ENCODE measurements around the gene TAF4B. TPM values are rescaled to one million over a fixed set of nuclear protein-coding genes. Genes with fewer than 3 reads are reported as not detected.

Gene TAF4B
- total and polyA plus RNA-seq, 10 of the 15 experiments (the other 5 are each of a cell fraction or from before 2014, with no cell fraction given): 2.3 to 15.0 (median 12.2) TPM

DNA sequence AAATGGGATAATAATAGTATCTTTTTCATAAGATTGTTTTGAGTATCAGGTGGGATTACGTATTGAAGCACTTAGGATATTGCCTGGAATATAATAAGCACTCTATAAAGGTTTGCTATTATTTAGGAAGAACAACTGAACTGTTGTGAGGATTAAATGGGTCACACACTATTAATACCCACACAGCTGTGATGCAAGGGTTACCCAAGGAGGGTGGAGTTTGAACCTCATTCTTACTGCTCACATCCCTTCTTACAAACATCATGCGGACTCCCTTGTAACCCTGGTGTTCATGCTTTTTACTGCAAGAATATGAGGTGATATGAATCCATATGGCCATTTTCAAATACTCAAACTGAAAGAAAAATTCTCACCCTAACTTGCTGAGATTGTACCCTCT lies 208.6 kb downstream of the TAF4B start (continued):
- TF ChIP-seq ATF7 (IDR thresholded peaks at IDR 0.05; ENCODE audit: low read depth) (no peak), RAD51 (IDR thresholded peaks at IDR 0.05) (no peak)

GRCh38 chr18:26435415-26436095 lies 209.3 kb downstream of the TAF4B start:
- Histone ChIP-seq H3K4me3 (no peak overlapping the region), H3K9ac (ENCODE audit: control insufficient read depth, insufficient read depth, low read length) (no peak overlapping the region), H3K4me1 (ENCODE audit: control insufficient read depth, insufficient read depth, low read length) (peaks cover 13% of the 10 kb centered on the region), H3K27me3 (replicated peaks in 1 of 2; ENCODE audit: control insufficient read depth in 2 of 2, insufficient read depth in 2 of 2, low read length in 1 of 2) (no peaks in the 10 kb centered on the region), H3K36me3 (ENCODE audit: control insufficient read depth in 2 of 2, insufficient read depth in 2 of 2, low read length in 1 of 2) (no peaks in the 10 kb centered on the region), H3K4me2 (ENCODE audit: control insufficient read depth, insufficient read depth) (no peak overlapping the region), H3K79me2 (ENCODE audit: control insufficient read depth, insufficient read depth, low read length) (no peaks in the 10 kb centered on the region), H3K9me3 (replicated peaks; ENCODE audit: control insufficient read depth, insufficient read depth, low read length) (no peaks in the 10 kb centered on the region), H4K20me1 (ENCODE audit: control insufficient read depth, insufficient read depth) (no peaks in the 10 kb centered on the region), H2AFZ (ENCODE audit: control insufficient read depth, low read depth, low read length) (no peak overlapping the region), H3K27ac (ENCODE audit: control insufficient read depth, insufficient read depth) (no peak overlapping the region)
- intact Hi-C loops (cut with micrococcal nuclease; ENCODE audit: unreplicated experiment): no loop called here
- WGBS (ENCODE audit: insufficient coverage, insufficient replicate concordance, low lambda C conversion rate, missing lambda C conversion rate): 76% methylated on average over 8 of the region's 8 CpGs
- RAD21 ChIA-PET (ENCODE audit: unreplicated experiment): interaction anchor here (1.1 kb wide), 1 partner anchor 30 kb away, joined by 3 read pairs; no protein-coding TSS in a partner anchor
- CTCF ChIA-PET: no interaction called here
- POLR2A ChIA-PET: no interaction called here
- TF ChIP-seq GABPA (IDR thresholded peaks at IDR 0.05; ENCODE audit: low read depth): no peak
- TF ChIP-seq SPI1 (IDR thresholded peaks at IDR 0.05; ENCODE audit: borderline replicate concordance, insufficient read depth, low read depth, low read length): no peak
- TF ChIP-seq ATF2 (IDR thresholded peaks at IDR 0.05; ENCODE audit: low read length): no peak
- TF ChIP-seq, protein P1, sequence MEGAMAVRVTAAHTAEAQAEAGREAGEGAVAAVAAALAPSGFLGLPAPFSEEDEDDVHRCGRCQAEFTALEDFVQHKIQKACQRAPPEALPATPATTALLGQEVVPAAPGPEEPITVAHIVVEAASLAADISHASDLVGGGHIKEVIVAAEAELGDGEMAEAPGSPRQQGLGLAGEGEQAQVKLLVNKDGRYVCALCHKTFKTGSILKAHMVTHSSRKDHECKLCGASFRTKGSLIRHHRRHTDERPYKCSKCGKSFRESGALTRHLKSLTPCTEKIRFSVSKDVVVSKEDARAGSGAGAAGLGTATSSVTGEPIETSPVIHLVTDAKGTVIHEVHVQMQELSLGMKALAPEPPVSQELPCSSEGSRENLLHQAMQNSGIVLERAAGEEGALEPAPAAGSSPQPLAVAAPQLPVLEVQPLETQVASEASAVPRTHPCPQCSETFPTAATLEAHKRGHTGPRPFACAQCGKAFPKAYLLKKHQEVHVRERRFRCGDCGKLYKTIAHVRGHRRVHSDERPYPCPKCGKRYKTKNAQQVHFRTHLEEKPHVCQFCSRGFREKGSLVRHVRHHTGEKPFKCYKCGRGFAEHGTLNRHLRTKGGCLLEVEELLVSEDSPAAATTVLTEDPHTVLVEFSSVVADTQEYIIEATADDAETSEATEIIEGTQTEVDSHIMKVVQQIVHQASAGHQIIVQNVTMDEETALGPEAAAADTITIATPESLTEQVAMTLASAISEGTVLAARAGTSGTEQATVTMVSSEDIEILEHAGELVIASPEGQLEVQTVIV (IDR thresholded peaks at IDR 0.05; ENCODE audit: borderline replicate concordance, partially characterized antibody): no peak
- TF ChIP-seq BMI1 (IDR thresholded peaks at IDR 0.05; ENCODE audit: borderline replicate concordance): no peak
- TF ChIP-seq TCF3 (IDR thresholded peaks at IDR 0.05; ENCODE audit: borderline replicate concordance, insufficient read depth, low read depth, low read length): no peak
- no TSS peak for BruUV-seq (replicated peaks)
- DNase-seq (ENCODE audit: low read depth, low spot score): no peak
- SMC1A ChIA-PET (ENCODE audit: uncharacterized antibody, unreplicated experiment): interaction anchor here (1.8 kb wide), 1 partner anchor 9 kb away, joined by 7 read pairs; no protein-coding TSS in a partner anchor
- no peak for ATAC-seq
- in situ Hi-C loops (cut with MboI): no loop called here
- FAIRE-seq: no peak

Measured in GM12878 (cell line).